IMR-90 (cell line): Measurements from ENCODE around the gene BOD1. TPM values are rescaled to one million over a fixed set of nuclear protein-coding genes. Genes with fewer than 3 reads are reported as not detected.
A peak's percentile ranks its signal among the peaks of the same experiment; 100 is the strongest.

ENCODE experiments used
- ATAC-seq: fragments of 200-7000 bp; cut with Tn5 transposase; 2 replicates; pipeline ENCODE4 v1.9.1; 2020; ENCODE audit warnings: low read depth, mild to moderate bottlenecking, moderate library complexity
- BruUV-seq: library from RNA; stranded (reverse); fragments of 400-500 nt; replicated peaks from 2 replicates; lab custom pipeline; 2021; lab: Mats Ljungman, UMichigan
- CTCF ChIA-PET: fragments of 300-600 bp; formaldehyde crosslinking; extraction: SDS; loops from one replicate; lab custom pipeline; 2021; ENCODE audit warnings: antibody characterized with exemption; lab: Yijun Ruan, JAX
- POLR2A ChIA-PET: fragments of 300-600 bp; sonication (Branson Sonifier 250); formaldehyde crosslinking; loops from one replicate; lab custom pipeline; 2022; ENCODE audit warnings: antibody characterized with exemption; ENCODE audit not compliant: unreplicated experiment; lab: Charles Lee
- DNase-seq: peaks from one replicate; pipeline ENCODE4 v3.0.0; 2013
- H2AFZ ChIP-seq: replicated peaks from 2 replicates; pipeline ENCODE3; 2013; ENCODE audit warnings: low read length, mild to moderate bottlenecking; ENCODE audit not compliant: poor library complexity
- H2AK5ac ChIP-seq: 2 replicates; pipeline ENCODE4 v1.6.1; 2013; ENCODE audit warnings: low read depth, low read length, inconsistent platforms
- H2AK9ac ChIP-seq: replicated peaks from 2 replicates; pipeline ENCODE3; 2013; ENCODE audit warnings: mild to moderate bottlenecking, low read depth, low read length, moderate library complexity; ENCODE audit not compliant: poor library complexity
- H2BK120ac ChIP-seq: 2 replicates; pipeline ENCODE4 v1.6.1; 2013; ENCODE audit warnings: low read depth, low read length, inconsistent platforms
- H2BK15ac ChIP-seq: 3 replicates; pipeline ENCODE4 v1.6.1; 2013; ENCODE audit warnings: low read depth, low read length, inconsistent platforms
- H2BK20ac ChIP-seq: 2 replicates; pipeline ENCODE4 v1.6.1; 2013; ENCODE audit warnings: low read depth, mild to moderate bottlenecking, inconsistent platforms, low read length, moderate library complexity
- H2BK5ac ChIP-seq: 2 replicates; pipeline ENCODE4 v1.6.1; 2013; ENCODE audit warnings: mild to moderate bottlenecking, low read depth, low read length, inconsistent platforms; ENCODE audit not compliant: poor library complexity, severe bottlenecking
- H3K14ac ChIP-seq: replicated peaks from 2 replicates; pipeline ENCODE4 v1.6.1; 2013; ENCODE audit warnings: low read depth, low read length, inconsistent platforms
- H3K18ac ChIP-seq: 2 replicates; pipeline ENCODE4 v1.6.1; 2013; ENCODE audit warnings: low read depth, low read length, control low read depth
- H3K23ac ChIP-seq: 2 replicates; pipeline ENCODE4 v1.6.1; 2013; ENCODE audit warnings: low read depth, low read length, inconsistent platforms
- H3K27ac ChIP-seq: 2 replicates; pipeline ENCODE4 v1.5.1; 2013; ENCODE audit warnings: mild to moderate bottlenecking, control low read depth, low read length; ENCODE audit not compliant: insufficient read depth
- H3K27me3 ChIP-seq: 2 replicates; pipeline ENCODE4 v1.6.1; 2013; ENCODE audit warnings: low read length; ENCODE audit not compliant: control insufficient read depth, insufficient read depth
- H3K36me3 ChIP-seq: 2 replicates; pipeline ENCODE4 v1.6.1; 2013; ENCODE audit warnings: low read length, mixed read lengths; ENCODE audit not compliant: control insufficient read depth, insufficient read depth
- H3K4ac ChIP-seq: 2 replicates; pipeline ENCODE4 v1.6.1; 2013; ENCODE audit warnings: low read depth, low read length, inconsistent platforms
- H3K4me1 ChIP-seq: 2 replicates; pipeline ENCODE4 v1.6.1; 2013; ENCODE audit warnings: low read length, mixed read lengths; ENCODE audit not compliant: control insufficient read depth, insufficient read depth
- H3K4me2 ChIP-seq: 2 replicates; pipeline ENCODE4 v1.6.1; 2013; ENCODE audit warnings: low read depth, mild to moderate bottlenecking, control low read depth, low read length, moderate library complexity
- H3K4me3 ChIP-seq: 2 replicates; pipeline ENCODE4 v1.5.1; 2013; ENCODE audit warnings: low read depth, mild to moderate bottlenecking, control low read depth, low read length, moderate library complexity; ENCODE audit not compliant: insufficient read depth
- H3K56ac ChIP-seq: 2 replicates; pipeline ENCODE4 v1.6.1; 2013; ENCODE audit warnings: low read length, inconsistent platforms; ENCODE audit not compliant: insufficient read depth; ENCODE audit errors: extremely low read depth
- H3K79me1 ChIP-seq, 2 experiments: 2 replicates each; pipeline ENCODE4 v1.6.1; 2013; ENCODE audit warnings: low read length in 2 of 2, inconsistent platforms in 1 of 2, low read depth in 1 of 2
- H3K9ac ChIP-seq: 2 replicates; pipeline ENCODE4 v1.6.1; 2013; ENCODE audit warnings: low read depth, low read length, control low read depth
- H3K9me1 ChIP-seq: 2 replicates; pipeline ENCODE4 v1.6.1; 2013; ENCODE audit warnings: low read length, inconsistent platforms; ENCODE audit not compliant: insufficient read depth
- H3K9me3 ChIP-seq: 2 replicates; pipeline ENCODE4 v1.6.1; 2013; ENCODE audit warnings: low read length; ENCODE audit not compliant: control insufficient read depth, insufficient read depth
- H4K20me1 ChIP-seq: 2 replicates; pipeline ENCODE4 v1.6.1; 2013; ENCODE audit warnings: low read length, inconsistent platforms; ENCODE audit not compliant: insufficient read depth
- H4K5ac ChIP-seq: 2 replicates; pipeline ENCODE4 v1.6.1; 2013; ENCODE audit warnings: mild to moderate bottlenecking, low read depth, low read length, control low read depth
- H4K8ac ChIP-seq, 2 experiments: 2 replicates each; pipeline ENCODE4 v1.6.1; 2013; ENCODE audit warnings: low read depth in 2 of 2, low read length in 2 of 2, control low read depth in 1 of 2, inconsistent platforms in 1 of 2
- H4K91ac ChIP-seq: 2 replicates; pipeline ENCODE4 v1.6.1; 2013; ENCODE audit warnings: low read depth, low read length, inconsistent platforms; ENCODE audit not compliant: insufficient read depth
- BHLHE40 ChIP-seq: fragments of 150-350 bp; IDR thresholded peaks from 2 replicates; pipeline ENCODE4 v1.6.1; 2016; ENCODE audit warnings: mild to moderate bottlenecking, low read depth, low read length
- MAZ ChIP-seq: IDR thresholded peaks from 2 replicates; pipeline ENCODE4 v1.6.1; 2012; ENCODE audit warnings: low read depth, mild to moderate bottlenecking, low read length, improper control_type of control experiment, moderate library complexity, borderline replicate concordance
- MXI1 ChIP-seq: IDR thresholded peaks from 2 replicates; pipeline ENCODE4 v1.6.1; 2012; ENCODE audit warnings: low read depth, mild to moderate bottlenecking, low read length, moderate library complexity, borderline replicate concordance
- RFX5 ChIP-seq: IDR thresholded peaks from 2 replicates; pipeline ENCODE4 v1.8.0; 2012; ENCODE audit warnings: low read depth, mild to moderate bottlenecking, low read length, moderate library complexity
- WGBS, 2 experiments: methylation state at CpG; one replicate each; pipeline versions ENCODE4 v1.1.5 to v1.1.7; 2013; ENCODE audit warnings: missing lambda C conversion rate in 2 of 2; ENCODE audit not compliant: insufficient read length in 1 of 2; ENCODE audit errors: extremely low coverage in 2 of 2; 5-methylcytosine and 5-hydroxymethylcytosine counted together
- dilution Hi-C: fragments of 300-500 bp; cut with HindIII; formaldehyde crosslinking; loops from one replicate; pipeline ENCODE4 v1.14.3; 2018; ENCODE audit warnings: low sequenced_read_pairs; ENCODE audit not compliant: unreplicated experiment
- in situ Hi-C: fragments of 300-500 bp; cut with MboI; formaldehyde crosslinking; loops from 3 replicates; pipeline ENCODE4 v1.14.3; 2019; ENCODE audit warnings: low sequenced_read_pairs, inconsistent platforms, mixed read lengths
- intact Hi-C: fragments of 100-400 bp; cut with micrococcal nuclease; formaldehyde crosslinking; loops from 2 replicates; pipeline ENCODE4 v1.10.0; 2022
- polyA plus RNA-seq, 3 experiments: library from polyadenylated mRNA; depleted of rRNA; stranded (reverse); fragments of >200 nt; gene quantifications; 2 replicates each; pipeline ENCODE4 v1.2.3, GENCODE V29; 2012; ENCODE audit warnings: low replicate concordance in 1 of 3
- total RNA-seq: library from RNA; depleted of rRNA; stranded (reverse); fragments of >200 nt; gene quantifications from 2 replicates; pipeline ENCODE4 v1.2.3, GENCODE V29; 2012
- TF ChIP-seq, protein P1 (sequence below): conservative IDR thresholded peaks from 2 replicates; pipeline ENCODE4 v1.5.1; 2012; ENCODE audit warnings: mild to moderate bottlenecking, low read depth, low read length, improper control_type of control experiment

Gene BOD1
- total and polyA plus RNA-seq, 2 of the 4 experiments (the other 2 are of a cell fraction): 57.9 to 71.7 TPM

DNA sequence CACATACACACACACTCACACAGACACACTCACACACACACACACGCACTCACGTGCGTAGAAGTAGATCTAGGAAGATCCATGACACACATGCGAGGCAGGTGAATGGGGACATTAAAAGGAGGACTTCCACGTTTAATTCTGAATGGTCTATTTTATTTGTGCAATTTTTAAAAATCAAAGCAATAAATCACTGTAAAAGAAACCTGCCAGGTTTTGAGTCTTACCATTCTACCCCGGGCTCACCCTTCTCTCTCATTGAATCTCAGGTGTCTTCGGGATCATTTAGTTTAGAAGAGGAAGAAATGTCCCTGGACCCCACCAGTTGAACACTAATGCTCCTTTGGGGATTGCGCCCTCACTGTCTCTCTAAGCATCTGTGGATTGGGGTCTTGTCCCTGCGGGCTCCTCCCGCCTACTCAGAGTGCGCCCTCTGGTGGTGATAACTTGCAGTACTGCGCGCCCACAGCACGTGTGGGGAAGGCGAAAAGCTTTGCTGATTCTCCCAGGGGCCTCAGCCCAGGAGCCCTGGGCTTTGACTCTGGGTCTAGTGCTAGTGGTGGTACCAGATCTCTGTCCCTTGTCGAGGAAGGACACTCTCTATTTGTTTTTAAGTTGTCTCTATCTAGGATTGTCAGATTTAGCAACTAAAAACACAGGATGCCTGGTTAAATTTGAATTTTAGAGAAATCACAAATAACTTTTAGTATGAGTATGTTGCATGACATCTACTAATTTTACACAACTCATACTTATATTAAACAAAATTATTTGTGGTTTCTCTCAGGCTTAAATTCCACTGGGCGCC lies 34.8 kb downstream of the BOD1 start (continued):
- TF ChIP-seq RFX5: no peak
- 0 out of 2 replicates have a peak, but pooled peaks have one; percentile 15 for TF ChIP-seq MXI1
- peak; percentile 84; the same call in 1 of the 2 replicates for TF ChIP-seq BHLHE40

DNA sequence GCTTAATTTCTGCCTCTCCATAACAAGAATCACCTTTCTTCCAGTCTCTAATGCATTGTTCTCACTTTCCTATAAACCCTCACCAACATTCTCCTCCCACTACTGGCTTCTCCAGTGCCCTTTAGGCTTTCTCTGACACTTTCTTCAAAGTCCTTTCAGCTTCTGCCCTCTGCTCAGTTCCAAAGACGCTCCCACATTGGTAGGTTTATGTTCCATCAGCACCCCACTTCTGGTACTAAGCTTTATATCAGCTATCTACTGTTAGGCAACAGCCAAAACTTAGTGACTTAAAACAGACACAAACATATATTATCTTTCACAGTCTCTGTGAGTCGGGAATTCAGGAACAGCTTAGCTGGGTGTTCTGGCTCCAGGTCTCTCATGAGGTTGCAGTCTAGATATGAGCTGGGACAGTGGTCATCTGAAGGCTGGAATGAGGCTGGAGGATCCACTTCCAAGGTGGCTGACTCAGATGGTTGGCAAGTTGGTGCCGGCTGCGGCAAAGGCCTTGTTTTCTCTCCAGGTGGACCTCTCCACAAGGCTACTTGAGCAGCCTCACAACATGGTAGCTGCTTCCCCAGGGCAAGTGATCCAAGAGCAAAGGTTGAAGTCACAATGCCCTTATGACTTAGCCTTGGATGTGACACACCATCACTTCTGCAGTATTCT lies 37.4 kb downstream of the BOD1 start:
- Histone ChIP-seq H3K9me3 (peaks cover 7% of the 10 kb centered on the region), H3K4me1 (peaks cover 11% of the 10 kb centered on the region; the same call in 1 of the 2 replicates), H3K79me1 (no peaks in the 10 kb centered on the region), H3K9ac (no peak overlapping the region), H3K4ac (no peak overlapping the region), H3K23ac (no peak overlapping the region), H2BK20ac (no peak overlapping the region), H4K5ac (no peak overlapping the region), H4K91ac (no peak overlapping the region), H2BK5ac (no peak overlapping the region), H4K20me1 (no peaks in the 10 kb centered on the region), H3K9me1 (peaks cover 8% of the 10 kb centered on the region; the same call in 1 of the 2 replicates), H3K27me3 (no peaks in the 10 kb centered on the region), H2BK120ac (no peak overlapping the region), H3K4me2 (no peak overlapping the region), H4K8ac (no peak overlapping the region), H3K56ac (no peak overlapping the region), H3K4me3 (no peak overlapping the region), H2AK9ac (no peak overlapping the region), H2BK15ac (no peak overlapping the region), H3K36me3 (no peaks in the 10 kb centered on the region), H2AFZ (no peak overlapping the region), H3K18ac (no peak overlapping the region), H3K14ac (no peak overlapping the region), H3K27ac (no peak overlapping the region), H2AK5ac (no peak overlapping the region)
- ATAC-seq: no peak
- intact Hi-C loops (no loop called here), in situ Hi-C loops (loop anchor here (25.0 kb wide), 2 partner anchors 417 to 867 kb away; no protein-coding TSS in a partner anchor), dilution Hi-C loops (no loop called here)
- 86% methylated on average over 2 of the region's 4 CpGs; no CpG with 5 or more reads in 1 of the 2 experiments for WGBS, 2 experiments
- no peak for DNase-seq
- no TSS peak for BruUV-seq
- no peak for TF ChIP-seq MAZ
- TF ChIP-seq, protein P1, sequence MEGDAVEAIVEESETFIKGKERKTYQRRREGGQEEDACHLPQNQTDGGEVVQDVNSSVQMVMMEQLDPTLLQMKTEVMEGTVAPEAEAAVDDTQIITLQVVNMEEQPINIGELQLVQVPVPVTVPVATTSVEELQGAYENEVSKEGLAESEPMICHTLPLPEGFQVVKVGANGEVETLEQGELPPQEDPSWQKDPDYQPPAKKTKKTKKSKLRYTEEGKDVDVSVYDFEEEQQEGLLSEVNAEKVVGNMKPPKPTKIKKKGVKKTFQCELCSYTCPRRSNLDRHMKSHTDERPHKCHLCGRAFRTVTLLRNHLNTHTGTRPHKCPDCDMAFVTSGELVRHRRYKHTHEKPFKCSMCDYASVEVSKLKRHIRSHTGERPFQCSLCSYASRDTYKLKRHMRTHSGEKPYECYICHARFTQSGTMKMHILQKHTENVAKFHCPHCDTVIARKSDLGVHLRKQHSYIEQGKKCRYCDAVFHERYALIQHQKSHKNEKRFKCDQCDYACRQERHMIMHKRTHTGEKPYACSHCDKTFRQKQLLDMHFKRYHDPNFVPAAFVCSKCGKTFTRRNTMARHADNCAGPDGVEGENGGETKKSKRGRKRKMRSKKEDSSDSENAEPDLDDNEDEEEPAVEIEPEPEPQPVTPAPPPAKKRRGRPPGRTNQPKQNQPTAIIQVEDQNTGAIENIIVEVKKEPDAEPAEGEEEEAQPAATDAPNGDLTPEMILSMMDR: no peak
- POLR2A ChIA-PET: no interaction called here
- CTCF ChIA-PET: interaction anchor here (0.6 to 1.1 kb wide), 2 partner anchors 22 to 285 kb away, joined by 3 to 4 read pairs; no protein-coding TSS in a partner anchor
